Pancreas (tissue), 10 donors: ENCODE measurements around the gene PNMA8C. TPM values are rescaled to one million over a fixed set of nuclear protein-coding genes. Genes with fewer than 3 reads are reported as not detected.
A peak's percentile ranks its signal among the peaks of the same experiment; 100 is the strongest.

Experiments
- ATAC-seq, 4 donors: fragments of 200-7000 bp; cut with Tn5 transposase; one replicate each; pipeline versions ENCODE4 v1.8.0 to v1.9.1; 2020; ENCODE audit warnings: mild to moderate bottlenecking in 4 of 4, moderate library complexity in 4 of 4
- DNase-seq, 6 donors: peaks; one replicate each; pipeline ENCODE4 v3.0.0-alpha.2; 2020
- FAIRE-seq: peaks from 2 replicates; lab custom pipeline; 2012; peaks lifted over from hg19 to GRCh38; lab: Jason Lieb, UNC
- H3K27ac ChIP-seq, 4 donors: fragments of 200-600 bp; sonication (generic); 1 replicate in 3 of 4; 2 replicates in 1 of 4; pipeline versions ENCODE4 v1.5.0 to v1.8.0; 2020
- H3K27me3 ChIP-seq, 4 donors: fragments of 200-600 bp; one replicate each; pipeline ENCODE4 v1.8.0; 2021
- H3K36me3 ChIP-seq, 3 donors: fragments of 200-600 bp; sonication (generic) in 1 of 3; one replicate each; pipeline versions ENCODE4 v1.5.0 to v1.8.0; 2020 to 2021
- H3K4me1 ChIP-seq, 3 donors: fragments of 200-600 bp; one replicate each; pipeline ENCODE4 v1.8.0; 2021
- H3K4me3 ChIP-seq, 4 donors: fragments of 200-600 bp; sonication (generic) in 2 of 4; one replicate each; pipeline versions ENCODE4 v1.5.0 to v1.8.0; 2020 to 2021
- H3K9me3 ChIP-seq, 4 donors: fragments of 200-600 bp; one replicate each; pipeline ENCODE4 v1.8.0; 2021
- WGBS, 2 donors: extraction: QIAGEN DNeasy Blood & Tissue Kit; methylation state at CpG; one replicate each; pipeline ENCODE4 v1.1.7; 2013; 5-methylcytosine and 5-hydroxymethylcytosine counted together
- intact Hi-C, 3 donors: fragments of 100-400 bp; cut with DNase I; formaldehyde crosslinking; loops; one replicate each; pipeline versions ENCODE4 v1.11.1 to v1.14.2; 2022
- polyA plus RNA-seq, 2 donors: library from polyadenylated mRNA; stranded (reverse); fragments of 200-250 nt; gene quantifications; one replicate each; pipeline ENCODE4 v1.2.3, GENCODE V29; 2013
- total RNA-seq, 6 donors: library from RNA; stranded (reverse); fragmentation: NEBNext Ultra II Directional in 4 of 6; extraction: Animal tissue kit (Norgen Biotek cat#: 25700) in 4 of 6; gene quantifications; one replicate each; pipeline versions ENCODE4 v1.2.1 to v1.2.4, GENCODE V29; 2021 to 2023
- TF ChIP-seq, protein P1 (sequence below), 4 donors: fragments of 200-600 bp; sonication (generic) in 3 of 4; IDR thresholded peaks; one replicate each; pipeline versions ENCODE4 v1.5.0 to v1.8.0; 2021; ENCODE audit warnings: antibody characterized with exemption in 4 of 4
- donor health status: healthy with polysubstance abuse.
- donor health status: DM: no; HTN: no; CAD: no; lungs with moderate emphysema.
- donor health status: DM: no; HTN: no; CAD: no.
- donor health status: control.
- donor health status: control.
- donor health status: Bipolar disorder and iron deficiency.
- donor health status: DM: yes; HTN: yes; CAD: no.
- donor health status: DM: no; HTN: no; CAD: no.
- donor health status: DM: no; HTN: no; CAD: no.
- donor health status: DM: yes; HTN: yes; CAD: no.

PNMA8C gene
- total and polyA plus RNA-seq, 8 donors, result 0.08 to 0.61 (median 0.14) TPM; not detected in 2

DNA sequence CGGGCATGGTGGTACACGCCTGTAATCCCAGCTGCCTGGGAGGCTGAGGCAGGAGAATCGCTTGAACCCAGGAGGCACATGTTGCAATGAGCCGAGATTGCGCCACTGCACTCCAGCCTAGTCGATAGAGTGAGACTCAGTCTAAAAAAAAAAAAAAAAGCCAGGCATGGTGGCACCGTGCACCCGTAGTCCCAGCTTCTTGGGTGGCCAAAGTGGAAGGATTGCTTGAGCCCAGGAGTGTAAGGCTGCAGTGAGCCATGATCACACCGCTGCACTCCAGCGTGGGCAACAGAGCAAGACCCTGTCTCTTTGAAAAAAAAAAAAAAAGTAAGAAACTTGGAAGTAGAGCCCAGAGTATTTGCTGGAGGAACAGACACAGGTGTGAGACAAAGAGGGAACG is 43.1 kb downstream of the PNMA8C start:
- H3K4me1 ChIP-seq, result no peaks in the 10 kb centered on the region
- peaks cover 4 to 30% (median 15%) of the 10 kb centered on the region in 3 donors for H3K36me3 ChIP-seq
- 89 to 92% methylated on average over 11 of the region's 11 CpGs for WGBS, 2 donors
- H3K27ac ChIP-seq, result no peak overlapping the region
- DNase-seq (no peak), ATAC-seq (no peak), FAIRE-seq (no peak)
- TF ChIP-seq, protein P1, sequence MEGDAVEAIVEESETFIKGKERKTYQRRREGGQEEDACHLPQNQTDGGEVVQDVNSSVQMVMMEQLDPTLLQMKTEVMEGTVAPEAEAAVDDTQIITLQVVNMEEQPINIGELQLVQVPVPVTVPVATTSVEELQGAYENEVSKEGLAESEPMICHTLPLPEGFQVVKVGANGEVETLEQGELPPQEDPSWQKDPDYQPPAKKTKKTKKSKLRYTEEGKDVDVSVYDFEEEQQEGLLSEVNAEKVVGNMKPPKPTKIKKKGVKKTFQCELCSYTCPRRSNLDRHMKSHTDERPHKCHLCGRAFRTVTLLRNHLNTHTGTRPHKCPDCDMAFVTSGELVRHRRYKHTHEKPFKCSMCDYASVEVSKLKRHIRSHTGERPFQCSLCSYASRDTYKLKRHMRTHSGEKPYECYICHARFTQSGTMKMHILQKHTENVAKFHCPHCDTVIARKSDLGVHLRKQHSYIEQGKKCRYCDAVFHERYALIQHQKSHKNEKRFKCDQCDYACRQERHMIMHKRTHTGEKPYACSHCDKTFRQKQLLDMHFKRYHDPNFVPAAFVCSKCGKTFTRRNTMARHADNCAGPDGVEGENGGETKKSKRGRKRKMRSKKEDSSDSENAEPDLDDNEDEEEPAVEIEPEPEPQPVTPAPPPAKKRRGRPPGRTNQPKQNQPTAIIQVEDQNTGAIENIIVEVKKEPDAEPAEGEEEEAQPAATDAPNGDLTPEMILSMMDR (IDR thresholded peaks at IDR 0.05), result no peak
- no peaks in the 10 kb centered on the region for H3K9me3 ChIP-seq
- H3K27me3 ChIP-seq, result no peaks in the 10 kb centered on the region
- H3K4me3 ChIP-seq, result no peak overlapping the region
- intact Hi-C loops, result no loop called here

- WGBS, 2 donors, result 91 to 94% methylated on average over 11 of the region's 11 CpGs
- Histone ChIP-seq H3K27ac (no peak overlapping the region), H3K36me3 (peaks cover 4 to 29% (median 5%) of the 10 kb centered on the region in 3 donors), H3K9me3 (no peaks in the 10 kb centered on the region), H3K4me3 (no peak overlapping the region), H3K4me1 (no peaks in the 10 kb centered on the region), H3K27me3 (no peaks in the 10 kb centered on the region)
- DNase-seq, result peak in 1 of 6 donors; percentile 30
- TF ChIP-seq, protein P1 (IDR thresholded peaks at IDR 0.05), result no peak
- intact Hi-C loops, result no loop called here
- no peak for ATAC-seq
- no peak for FAIRE-seq
Measured at GRCh38 chr19:46384396-46384795, 44.3 kb downstream of the PNMA8C start.

DNA sequence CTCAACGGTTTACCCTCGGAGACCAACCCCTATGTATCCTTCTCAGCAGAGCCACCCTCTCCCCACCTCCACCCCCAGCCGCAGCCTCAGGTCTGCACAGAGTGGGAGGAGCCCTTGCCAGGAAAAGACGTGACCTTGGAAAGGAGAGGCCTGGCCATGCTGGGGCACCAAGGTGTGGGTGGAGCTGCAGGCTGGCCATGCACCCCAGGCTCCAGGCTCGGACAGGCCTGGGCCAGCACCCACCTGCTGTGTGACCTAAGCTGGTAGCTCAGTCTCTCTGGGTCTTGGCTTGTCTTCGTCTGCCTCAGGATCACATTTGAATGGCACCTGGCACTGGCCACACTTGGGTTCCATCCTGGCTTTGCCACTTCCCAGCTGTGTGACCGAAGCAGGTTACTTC is 44.9 kb downstream of the PNMA8C start:
- Histone ChIP-seq H3K36me3 (peaks cover 4 to 29% (median 5%) of the 10 kb centered on the region in 3 donors), H3K4me3 (no peak overlapping the region), H3K27ac (no peak overlapping the region), H3K27me3 (no peaks in the 10 kb centered on the region), H3K9me3 (no peaks in the 10 kb centered on the region), H3K4me1 (no peaks in the 10 kb centered on the region)
- FAIRE-seq, result no peak
- peak in 3 of 4 donors; percentile 18 to 88 (median 24) for ATAC-seq
- DNase-seq, result peak in 2 of 6 donors; percentile 54 to 67
- TF ChIP-seq, protein P1 (IDR thresholded peaks at IDR 0.05), result no peak
- intact Hi-C loops, result no loop called here
- WGBS, 2 donors, result 53 to 70% methylated on average over 7 of the region's 7 CpGs

GRCh38 chr19:46383171-46383815 is 45.4 kb downstream of the PNMA8C start:
- H3K4me3 ChIP-seq, result no peak overlapping the region
- no peak for ATAC-seq
- H3K27me3 ChIP-seq, result no peaks in the 10 kb centered on the region
- 82 to 88% methylated on average over 22 to 23 of the region's 23 CpGs for WGBS, 2 donors
- FAIRE-seq, result no peak
- TF ChIP-seq, protein P1 (IDR thresholded peaks at IDR 0.05), result no peak
- no peaks in the 10 kb centered on the region for H3K9me3 ChIP-seq
- intact Hi-C loops, result no loop called here
- DNase-seq, result peak in 1 of 6 donors; percentile 31
- H3K27ac ChIP-seq, result no peak overlapping the region
- H3K4me1 ChIP-seq, result peaks cover 0 to 4% (median 4%) of the 10 kb centered on the region in 3 donors
- H3K36me3 ChIP-seq, result peaks cover 4 to 29% (median 5%) of the 10 kb centered on the region in 3 donors

GRCh38 chr19:46381756-46382345 is 46.9 kb downstream of the PNMA8C start:
- Histone ChIP-seq H3K27ac (no peak overlapping the region), H3K9me3 (no peaks in the 10 kb centered on the region), H3K4me1 (peaks cover 0 to 11% (median 8%) of the 10 kb centered on the region in 3 donors), H3K4me3 (no peak overlapping the region), H3K36me3 (peaks cover 0 to 34% (median 6%) of the 10 kb centered on the region in 3 donors), H3K27me3 (no peaks in the 10 kb centered on the region)
- ATAC-seq (no peak), FAIRE-seq (no peak), DNase-seq (peak in 1 of 6 donors; percentile 43)
- intact Hi-C loops, result no loop called here
- TF ChIP-seq, protein P1 (IDR thresholded peaks at IDR 0.05), result no peak
- WGBS, 2 donors, result 90 to 93% methylated on average over 15 of the region's 15 CpGs
